ENCODE data around the gene AGBL3.
"Not testable (repeated sequence)": the region's sequence is repeated elsewhere in the genome, so short reads cannot be mapped to it uniquely, and the experiment has no call there.

Gene AGBL3

DNA sequence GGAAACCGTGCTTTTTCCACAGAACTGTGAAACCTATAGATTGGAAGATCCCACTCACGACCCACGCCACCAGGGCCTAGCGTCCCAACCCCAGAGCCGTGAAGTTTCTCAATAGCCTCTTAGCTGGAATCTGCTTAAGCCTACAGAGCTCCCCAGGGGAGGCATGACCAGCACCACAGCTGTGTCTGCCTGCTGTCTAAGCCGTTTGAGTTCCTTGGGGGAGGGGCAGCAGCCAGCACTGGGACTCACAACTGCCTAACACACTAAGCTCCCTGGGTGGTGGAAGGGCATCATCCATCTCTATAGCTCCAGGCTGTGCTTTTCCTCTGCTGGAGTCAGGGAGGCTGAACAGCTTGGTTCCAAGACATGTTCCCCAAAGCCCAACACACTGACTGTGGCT lies 135.6 kb downstream of the AGBL3 start:
- H3K9me3 ChIP-seq (ENCODE audit: control insufficient read depth, low read length), result no peaks in the 10 kb centered on the region
- no peaks in the 10 kb centered on the region for H3K36me3 ChIP-seq (ENCODE audit: control insufficient read depth, insufficient read depth, low read length)
- H3K4me1 ChIP-seq (ENCODE audit: control insufficient read depth, insufficient read depth, low read length, poor library complexity, severe bottlenecking), result no peaks in the 10 kb centered on the region
- H3K27me3 ChIP-seq (replicated peaks; ENCODE audit: control insufficient read depth, insufficient read depth, low read length, poor library complexity, severe bottlenecking), result no peaks in the 10 kb centered on the region
- no peak overlapping the region for H3K4me3 ChIP-seq (ENCODE audit: insufficient read depth, low read depth, low read length, poor library complexity, severe bottlenecking)
- DNase-seq, result no peak
- H3K27ac ChIP-seq (ENCODE audit: insufficient read depth, low read length, poor library complexity, severe bottlenecking), result no peak overlapping the region

GRCh38 chr7:135124631-135125030 lies 138.3 kb downstream of the AGBL3 start:
- not testable (repeated sequence) for H3K27ac ChIP-seq (ENCODE audit: insufficient read depth, low read length, poor library complexity, severe bottlenecking); H3K4me3 ChIP-seq (ENCODE audit: insufficient read depth, low read depth, low read length, poor library complexity, severe bottlenecking); H3K36me3 ChIP-seq (ENCODE audit: control insufficient read depth, insufficient read depth, low read length); H3K9me3 ChIP-seq (ENCODE audit: control insufficient read depth, low read length); DNase-seq; H3K4me1 ChIP-seq (ENCODE audit: control insufficient read depth, insufficient read depth, low read length, poor library complexity, severe bottlenecking); H3K27me3 ChIP-seq (replicated peaks; ENCODE audit: control insufficient read depth, insufficient read depth, low read length, poor library complexity, severe bottlenecking)

- Histone ChIP-seq H3K27me3 (replicated peaks; ENCODE audit: control insufficient read depth, insufficient read depth, low read length, poor library complexity, severe bottlenecking) (no peaks in the 10 kb centered on the region), H3K27ac (ENCODE audit: insufficient read depth, low read length, poor library complexity, severe bottlenecking) (no peak overlapping the region), H3K4me3 (ENCODE audit: insufficient read depth, low read depth, low read length, poor library complexity, severe bottlenecking) (no peak overlapping the region), H3K4me1 (ENCODE audit: control insufficient read depth, insufficient read depth, low read length, poor library complexity, severe bottlenecking) (no peaks in the 10 kb centered on the region), H3K9me3 (ENCODE audit: control insufficient read depth, low read length) (no peaks in the 10 kb centered on the region), H3K36me3 (ENCODE audit: control insufficient read depth, insufficient read depth, low read length) (no peaks in the 10 kb centered on the region)
- DNase-seq, result no peak
Measured at GRCh38 chr7:135128931-135129330, 142.6 kb downstream of the AGBL3 start.

GRCh38 chr7:135129579-135129978 lies 143.3 kb downstream of the AGBL3 start:
- H3K9me3 ChIP-seq (ENCODE audit: control insufficient read depth, low read length), result no peaks in the 10 kb centered on the region
- no peaks in the 10 kb centered on the region for H3K4me1 ChIP-seq (ENCODE audit: control insufficient read depth, insufficient read depth, low read length, poor library complexity, severe bottlenecking)
- H3K27me3 ChIP-seq (replicated peaks; ENCODE audit: control insufficient read depth, insufficient read depth, low read length, poor library complexity, severe bottlenecking), result no peaks in the 10 kb centered on the region
- H3K4me3 ChIP-seq (ENCODE audit: insufficient read depth, low read depth, low read length, poor library complexity, severe bottlenecking), result no peak overlapping the region
- H3K36me3 ChIP-seq (ENCODE audit: control insufficient read depth, insufficient read depth, low read length), result no peaks in the 10 kb centered on the region
- no peak overlapping the region for H3K27ac ChIP-seq (ENCODE audit: insufficient read depth, low read length, poor library complexity, severe bottlenecking)
- no peak for DNase-seq

DNA sequence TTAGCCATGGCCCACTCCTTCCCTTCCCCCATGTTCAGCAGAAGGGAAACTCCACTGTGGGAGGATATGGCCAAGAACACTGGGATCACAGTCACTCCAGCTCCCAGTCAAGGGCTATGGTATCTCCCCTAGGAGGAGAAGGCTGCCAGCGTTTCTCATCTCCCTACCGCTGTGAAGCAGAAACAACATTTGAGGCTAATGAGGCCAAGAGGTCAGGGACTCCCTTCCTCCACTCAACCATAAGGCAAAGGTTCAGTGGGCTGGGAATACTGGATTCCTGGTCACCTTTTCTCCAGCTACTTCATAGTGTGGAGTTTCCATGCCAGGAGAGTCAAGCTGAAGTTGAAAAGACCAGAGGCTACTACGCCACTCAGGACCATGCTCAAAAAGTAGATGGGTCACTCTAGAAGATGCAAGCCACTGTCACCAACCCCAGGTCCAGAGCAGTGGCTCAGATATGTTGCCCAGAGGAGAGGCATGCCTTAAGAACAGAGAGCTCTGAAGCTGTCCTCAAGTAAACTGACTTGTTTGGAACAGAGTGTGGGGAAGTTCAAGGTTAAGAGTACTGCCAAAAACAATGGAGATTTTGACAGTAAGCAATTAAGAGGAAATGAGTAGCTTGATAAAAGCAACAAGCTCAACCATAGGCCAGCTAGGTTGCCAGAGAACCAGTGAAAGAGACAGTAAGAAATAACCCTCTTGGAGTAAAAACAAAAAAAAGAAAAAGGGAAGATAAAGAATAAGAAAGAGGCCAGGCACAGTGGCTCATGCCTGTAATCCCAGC lies 157.8 kb downstream of the AGBL3 start:
- no peaks in the 10 kb centered on the region for H3K27me3 ChIP-seq (replicated peaks; ENCODE audit: control insufficient read depth, insufficient read depth, low read length, poor library complexity, severe bottlenecking)
- H3K27ac ChIP-seq (ENCODE audit: insufficient read depth, low read length, poor library complexity, severe bottlenecking), result no peak overlapping the region
- H3K36me3 ChIP-seq (ENCODE audit: control insufficient read depth, insufficient read depth, low read length), result no peaks in the 10 kb centered on the region
- peaks cover 14% of the 10 kb centered on the region for H3K4me1 ChIP-seq (ENCODE audit: control insufficient read depth, insufficient read depth, low read length, poor library complexity, severe bottlenecking)
- no peak overlapping the region for H3K4me3 ChIP-seq (ENCODE audit: insufficient read depth, low read depth, low read length, poor library complexity, severe bottlenecking)
- no peaks in the 10 kb centered on the region for H3K9me3 ChIP-seq (ENCODE audit: control insufficient read depth, low read length)
- no peak for DNase-seq

- H3K36me3 ChIP-seq (ENCODE audit: control insufficient read depth, insufficient read depth, low read length), result peaks cover 6% of the 10 kb centered on the region
- H3K27ac ChIP-seq (ENCODE audit: insufficient read depth, low read length, poor library complexity, severe bottlenecking), result peak overlapping the region; percentile 84
- DNase-seq, result no peak
- H3K9me3 ChIP-seq (ENCODE audit: control insufficient read depth, low read length), result no peaks in the 10 kb centered on the region
- no peaks in the 10 kb centered on the region for H3K27me3 ChIP-seq (replicated peaks; ENCODE audit: control insufficient read depth, insufficient read depth, low read length, poor library complexity, severe bottlenecking)
- H3K4me1 ChIP-seq (ENCODE audit: control insufficient read depth, insufficient read depth, low read length, poor library complexity, severe bottlenecking), result peaks cover 14% of the 10 kb centered on the region
- peak overlapping the region; percentile 64 for H3K4me3 ChIP-seq (ENCODE audit: insufficient read depth, low read depth, low read length, poor library complexity, severe bottlenecking)
Measured at GRCh38 chr7:135147341-135147898, 161.1 kb downstream of the AGBL3 start.

- Histone ChIP-seq H3K27ac (ENCODE audit: insufficient read depth, low read length, poor library complexity, severe bottlenecking) (peak within 1 kb of the TSS; percentile 84), H3K36me3 (ENCODE audit: control insufficient read depth, insufficient read depth, low read length) (peaks cover 9% of the 10 kb centered on the region), H3K4me3 (ENCODE audit: insufficient read depth, low read depth, low read length, poor library complexity, severe bottlenecking) (peak within 1 kb of the TSS; percentile 64), H3K9me3 (ENCODE audit: control insufficient read depth, low read length) (no peaks in the 10 kb centered on the region), H3K4me1 (ENCODE audit: control insufficient read depth, insufficient read depth, low read length, poor library complexity, severe bottlenecking) (peaks cover 14% of the 10 kb centered on the region), H3K27me3 (replicated peaks; ENCODE audit: control insufficient read depth, insufficient read depth, low read length, poor library complexity, severe bottlenecking) (no peaks in the 10 kb centered on the region)
- peak; percentile 23 to 38 (median 37) for DNase-seq
Measured at GRCh38 chr7:135147899-135148721, 161.8 kb downstream of the AGBL3 start, which contains the start of gene TMEM140. Gene TMEM140 (plus strand): TSS chr7:135148072. CDS start chr7:135164442, 16,370 bp downstream.

DNA sequence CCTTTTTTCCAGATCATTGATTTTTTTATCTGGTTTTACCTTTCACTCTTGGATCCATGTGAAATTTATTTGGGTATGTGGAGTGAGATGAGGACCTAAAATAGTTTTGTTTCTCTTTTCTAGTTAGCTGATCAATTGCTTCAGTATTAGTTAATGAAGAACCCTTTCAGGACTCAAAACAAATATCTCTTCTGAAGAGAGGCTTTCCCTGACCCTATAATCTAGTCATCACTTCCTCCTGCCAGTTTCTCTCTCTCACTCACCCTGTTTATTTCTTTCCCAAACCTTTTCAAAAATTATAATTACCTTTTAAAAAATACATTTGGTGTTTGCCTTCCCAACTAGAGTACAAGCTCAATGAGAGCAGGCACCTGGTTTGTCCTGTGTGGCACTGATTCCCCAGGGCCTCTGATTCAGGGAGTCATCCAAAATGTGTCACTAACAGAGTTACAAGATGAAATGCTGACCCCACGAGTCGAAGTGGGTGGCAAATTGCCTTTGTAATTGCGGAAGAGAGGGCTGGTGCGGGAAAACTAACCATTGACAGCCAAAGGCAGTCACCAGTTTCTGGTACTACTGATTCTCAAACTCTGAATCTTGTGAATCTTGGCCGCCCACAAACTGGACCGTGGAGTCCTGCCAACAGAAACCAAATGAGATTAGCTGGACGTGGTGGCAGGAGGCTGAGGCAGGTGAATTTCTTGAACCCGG lies 163.9 kb downstream of the AGBL3 start:
- no peak overlapping the region for H3K27ac ChIP-seq (ENCODE audit: insufficient read depth, low read length, poor library complexity, severe bottlenecking)
- DNase-seq, result no peak
- no peaks in the 10 kb centered on the region for H3K9me3 ChIP-seq (ENCODE audit: control insufficient read depth, low read length)
- peaks cover 14% of the 10 kb centered on the region for H3K4me1 ChIP-seq (ENCODE audit: control insufficient read depth, insufficient read depth, low read length, poor library complexity, severe bottlenecking)
- H3K4me3 ChIP-seq (ENCODE audit: insufficient read depth, low read depth, low read length, poor library complexity, severe bottlenecking), result no peak overlapping the region
- H3K27me3 ChIP-seq (replicated peaks; ENCODE audit: control insufficient read depth, insufficient read depth, low read length, poor library complexity, severe bottlenecking), result no peaks in the 10 kb centered on the region
- peaks cover 9% of the 10 kb centered on the region for H3K36me3 ChIP-seq (ENCODE audit: control insufficient read depth, insufficient read depth, low read length)

- no peaks in the 10 kb centered on the region for H3K27me3 ChIP-seq (replicated peaks; ENCODE audit: control insufficient read depth, insufficient read depth, low read length, poor library complexity, severe bottlenecking)
- H3K4me3 ChIP-seq (ENCODE audit: insufficient read depth, low read depth, low read length, poor library complexity, severe bottlenecking), result no peak overlapping the region
- no peak overlapping the region for H3K27ac ChIP-seq (ENCODE audit: insufficient read depth, low read length, poor library complexity, severe bottlenecking)
- no peak for DNase-seq
- peaks cover 7% of the 10 kb centered on the region for H3K9me3 ChIP-seq (ENCODE audit: control insufficient read depth, low read length)
- peaks cover 9% of the 10 kb centered on the region for H3K36me3 ChIP-seq (ENCODE audit: control insufficient read depth, insufficient read depth, low read length)
- H3K4me1 ChIP-seq (ENCODE audit: control insufficient read depth, insufficient read depth, low read length, poor library complexity, severe bottlenecking), result peaks cover 11% of the 10 kb centered on the region
Measured at GRCh38 chr7:135151132-135151531, 164.8 kb downstream of the AGBL3 start.

Data from effector memory CD4-positive, alpha-beta T cell (primary cell).